Memory B cell (primary cell): Measurements from ENCODE around the gene SLC16A4.

Experiments used
- ATAC-seq: fragments of 150-1000 bp; cut with Tn5 transposase; 2 replicates; pipeline ENCODE4 v1.10.0; 2021; ENCODE audit warnings: low read depth, mild to moderate bottlenecking, moderate library complexity
- DNase-seq, 2 donors: peaks; one replicate each; pipeline ENCODE4 v3.0.0; 2022; ENCODE audit warnings: low spot score in 2 of 2
- H3K27ac Mint-ChIP-seq: one replicate; pipeline ENCODE4 v1.8.0; 2022; ENCODE audit warnings: mild to moderate bottlenecking, moderate library complexity, mixed read lengths
- H3K27me3 Mint-ChIP-seq: one replicate; pipeline ENCODE4 v1.8.0; 2022; ENCODE audit warnings: mixed read lengths
- H3K36me3 Mint-ChIP-seq: one replicate; pipeline ENCODE4 v1.8.0; 2022; ENCODE audit warnings: mild to moderate bottlenecking, mixed read lengths
- H3K4me1 Mint-ChIP-seq: one replicate; pipeline ENCODE4 v1.8.0; 2022; ENCODE audit warnings: mixed read lengths
- H3K4me3 Mint-ChIP-seq: one replicate; pipeline ENCODE4 v1.8.0; 2022; ENCODE audit warnings: mild to moderate bottlenecking, moderate library complexity, mixed read lengths
- H3K9me3 Mint-ChIP-seq: one replicate; pipeline ENCODE4 v1.8.0; 2022; ENCODE audit warnings: mixed read lengths

Gene SLC16A4

GRCh38 chr1:110394493-110394820, 3.6 kb upstream of the SLC16A4 start:
- Mint-ChIP-seq H3K4me3 (no peak overlapping the region), H3K27ac (no peak overlapping the region), H3K27me3 (no peaks in the 10 kb centered on the region), H3K36me3 (peaks cover 9% of the 10 kb centered on the region), H3K4me1 (peaks cover 8% of the 10 kb centered on the region), H3K9me3 (no peaks in the 10 kb centered on the region)
- DNase-seq (no peak), ATAC-seq (no peak)

- Mint-ChIP-seq H3K27me3 (no peaks in the 10 kb centered on the region), H3K9me3 (no peaks in the 10 kb centered on the region), H3K4me3 (no peak overlapping the region), H3K27ac (no peak overlapping the region), H3K4me1 (peaks cover 12% of the 10 kb centered on the region), H3K36me3 (peaks cover 9% of the 10 kb centered on the region)
- ATAC-seq (no peak), DNase-seq (no peak)
Measured at GRCh38 chr1:110393691-110394492, 3.1 kb upstream of the SLC16A4 start.

- Mint-ChIP-seq H3K4me3 (no peak overlapping the region), H3K36me3 (peaks cover 6% of the 10 kb centered on the region), H3K27ac (no peak overlapping the region), H3K27me3 (no peaks in the 10 kb centered on the region), H3K4me1 (peaks cover 16% of the 10 kb centered on the region), H3K9me3 (no peaks in the 10 kb centered on the region)
- DNase-seq = no peak
- ATAC-seq = no peak
Measured at GRCh38 chr1:110393286-110393685, 2.5 kb upstream of the SLC16A4 start.

- H3K4me3 Mint-ChIP-seq = peak overlapping the region; percentile 59
- no peaks in the 10 kb centered on the region for H3K27me3 Mint-ChIP-seq
- no peak for ATAC-seq
- H3K9me3 Mint-ChIP-seq = no peaks in the 10 kb centered on the region
- DNase-seq = no peak
- peaks cover 7% of the 10 kb centered on the region for H3K36me3 Mint-ChIP-seq
- no peak overlapping the region for H3K27ac Mint-ChIP-seq
- peaks cover 38% of the 10 kb centered on the region for H3K4me1 Mint-ChIP-seq
Measured at GRCh38 chr1:110390096-110390495, 730 bp downstream of the SLC16A4 start.

- DNase-seq = no peak
Measured at GRCh38 chr1:110387048-110387754, 3.6 kb downstream of the SLC16A4 start.

GRCh38 chr1:110385369-110385768, 5.5 kb downstream of the SLC16A4 start:
- DNase-seq (no peak), ATAC-seq (peak; percentile 4)
- H3K27me3 Mint-ChIP-seq = no peaks in the 10 kb centered on the region
- H3K36me3 Mint-ChIP-seq = peaks cover 4% of the 10 kb centered on the region
- peaks cover 67% of the 10 kb centered on the region for H3K4me1 Mint-ChIP-seq
- H3K4me3 Mint-ChIP-seq = peak overlapping the region; percentile 76
- no peaks in the 10 kb centered on the region for H3K9me3 Mint-ChIP-seq
- H3K27ac Mint-ChIP-seq = peak overlapping the region; percentile 96

More at GRCh38 chr1:110387048-110387754, 3.6 kb downstream of the SLC16A4 start:
- peaks cover 4% of the 10 kb centered on the region for H3K36me3 Mint-ChIP-seq
- no peak for ATAC-seq
- H3K27me3 Mint-ChIP-seq = no peaks in the 10 kb centered on the region
- H3K27ac Mint-ChIP-seq = peak overlapping the region; percentile 96
- peaks cover 51% of the 10 kb centered on the region for H3K4me1 Mint-ChIP-seq
- H3K9me3 Mint-ChIP-seq = no peaks in the 10 kb centered on the region
- no peak overlapping the region for H3K4me3 Mint-ChIP-seq

GRCh38 chr1:110384581-110385321, 6.1 kb downstream of the SLC16A4 start:
- DNase-seq (peak; percentile 65 to 77), ATAC-seq (peak; percentile 82)

GRCh38 chr1:110383251-110383990, 7.4 kb downstream of the SLC16A4 start:
- no peaks in the 10 kb centered on the region for H3K27me3 Mint-ChIP-seq
- peak overlapping the region; percentile 76 for H3K4me3 Mint-ChIP-seq
- H3K36me3 Mint-ChIP-seq = peaks cover 4% of the 10 kb centered on the region
- DNase-seq (no peak), ATAC-seq (no peak)
- H3K4me1 Mint-ChIP-seq = peaks cover 71% of the 10 kb centered on the region
- no peaks in the 10 kb centered on the region for H3K9me3 Mint-ChIP-seq
- peak overlapping the region; percentile 96 for H3K27ac Mint-ChIP-seq

More at GRCh38 chr1:110384581-110385321, 6.1 kb downstream of the SLC16A4 start:
- Mint-ChIP-seq H3K27me3 (no peaks in the 10 kb centered on the region), H3K36me3 (peaks cover 4% of the 10 kb centered on the region), H3K4me1 (peaks cover 72% of the 10 kb centered on the region), H3K27ac (peak overlapping the region; percentile 96), H3K9me3 (no peaks in the 10 kb centered on the region), H3K4me3 (peak overlapping the region; percentile 76)

- Mint-ChIP-seq H3K9me3 (no peaks in the 10 kb centered on the region), H3K27ac (peak overlapping the region; percentile 96), H3K4me3 (peak overlapping the region; percentile 75), H3K27me3 (no peaks in the 10 kb centered on the region), H3K4me1 (peaks cover 55% of the 10 kb centered on the region), H3K36me3 (peaks cover 5% of the 10 kb centered on the region)
- DNase-seq (peak; percentile 20 to 31), ATAC-seq (peak; percentile 28)
Measured at GRCh38 chr1:110380672-110381283, 10.0 kb downstream of the SLC16A4 start.

GRCh38 chr1:110375490-110375889, 15.3 kb downstream of the SLC16A4 start:
- Mint-ChIP-seq H3K9me3 (no peaks in the 10 kb centered on the region), H3K27ac (no peak overlapping the region), H3K27me3 (no peaks in the 10 kb centered on the region), H3K4me1 (peaks cover 18% of the 10 kb centered on the region), H3K4me3 (no peak overlapping the region), H3K36me3 (peaks cover 7% of the 10 kb centered on the region)
- no peak for ATAC-seq
- no peak for DNase-seq

GRCh38 chr1:110370827-110371226, 20.0 kb downstream of the SLC16A4 start:
- ATAC-seq = no peak
- peaks cover 5% of the 10 kb centered on the region for H3K36me3 Mint-ChIP-seq
- no peaks in the 10 kb centered on the region for H3K9me3 Mint-ChIP-seq

GRCh38 chr1:110364221-110364620, 26.6 kb downstream of the SLC16A4 start:
- H3K27ac Mint-ChIP-seq = no peak overlapping the region
- H3K27me3 Mint-ChIP-seq = no peaks in the 10 kb centered on the region
- no peak overlapping the region for H3K4me3 Mint-ChIP-seq
- DNase-seq (no peak), ATAC-seq (no peak)
- H3K9me3 Mint-ChIP-seq = no peaks in the 10 kb centered on the region
- H3K36me3 Mint-ChIP-seq = peaks cover 17% of the 10 kb centered on the region
- H3K4me1 Mint-ChIP-seq = peaks cover 11% of the 10 kb centered on the region

More at GRCh38 chr1:110370827-110371226, 20.0 kb downstream of the SLC16A4 start:
- no peak for DNase-seq
- Mint-ChIP-seq H3K27ac (peak overlapping the region; percentile 66), H3K4me3 (no peak overlapping the region), H3K4me1 (peaks cover 7% of the 10 kb centered on the region), H3K27me3 (no peaks in the 10 kb centered on the region)

- Mint-ChIP-seq H3K4me1 (peaks cover 11% of the 10 kb centered on the region), H3K27ac (no peak overlapping the region), H3K4me3 (no peak overlapping the region), H3K9me3 (no peaks in the 10 kb centered on the region), H3K36me3 (peaks cover 17% of the 10 kb centered on the region), H3K27me3 (no peaks in the 10 kb centered on the region)
- DNase-seq (no peak), ATAC-seq (no peak)
Measured at GRCh38 chr1:110361856-110362255, 29.0 kb downstream of the SLC16A4 start.
